ENCODE measurements around the gene OR7C1.

- TF ChIP-seq, protein P1, sequence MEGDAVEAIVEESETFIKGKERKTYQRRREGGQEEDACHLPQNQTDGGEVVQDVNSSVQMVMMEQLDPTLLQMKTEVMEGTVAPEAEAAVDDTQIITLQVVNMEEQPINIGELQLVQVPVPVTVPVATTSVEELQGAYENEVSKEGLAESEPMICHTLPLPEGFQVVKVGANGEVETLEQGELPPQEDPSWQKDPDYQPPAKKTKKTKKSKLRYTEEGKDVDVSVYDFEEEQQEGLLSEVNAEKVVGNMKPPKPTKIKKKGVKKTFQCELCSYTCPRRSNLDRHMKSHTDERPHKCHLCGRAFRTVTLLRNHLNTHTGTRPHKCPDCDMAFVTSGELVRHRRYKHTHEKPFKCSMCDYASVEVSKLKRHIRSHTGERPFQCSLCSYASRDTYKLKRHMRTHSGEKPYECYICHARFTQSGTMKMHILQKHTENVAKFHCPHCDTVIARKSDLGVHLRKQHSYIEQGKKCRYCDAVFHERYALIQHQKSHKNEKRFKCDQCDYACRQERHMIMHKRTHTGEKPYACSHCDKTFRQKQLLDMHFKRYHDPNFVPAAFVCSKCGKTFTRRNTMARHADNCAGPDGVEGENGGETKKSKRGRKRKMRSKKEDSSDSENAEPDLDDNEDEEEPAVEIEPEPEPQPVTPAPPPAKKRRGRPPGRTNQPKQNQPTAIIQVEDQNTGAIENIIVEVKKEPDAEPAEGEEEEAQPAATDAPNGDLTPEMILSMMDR (IDR thresholded peaks at IDR 0.05; ENCODE audit: low read length) = no peak
- TF ChIP-seq EZH2 (IDR thresholded peaks at IDR 0.05; ENCODE audit: borderline replicate concordance, low read length) = no peak
These were observed 62.0 kb downstream of the OR7C1 start for GRCh38 chr19:14772995-14773394.

Measured in OCI-LY1 (cell line).